GM18505 (cell line): Measurements from ENCODE around the gene NCBP3.

ENCODE experiments used
- ATAC-seq: cut with Tn5 transposase; IDR thresholded peaks from one replicate; pipeline ENCODE4 v1.9.1; 2021; ENCODE audit not compliant: unreplicated experiment
- POLR2A ChIP-seq: IDR thresholded peaks from 4 replicates; pipeline ENCODE4 v1.6.1; 2011; ENCODE audit warnings: borderline replicate concordance; ENCODE audit not compliant: insufficient read depth, insufficient read length; ENCODE audit errors: extremely low read depth

The NCBP3 gene

GRCh38 chr17:3768769-3769168 lies 77.3 kb downstream of the NCBP3 start:
- no peak for ATAC-seq
- no peak for TF ChIP-seq POLR2A

GRCh38 chr17:3768341-3768740 lies 77.7 kb downstream of the NCBP3 start:
- TF ChIP-seq POLR2A = no peak

GRCh38 chr17:3766779-3767178 lies 79.3 kb downstream of the NCBP3 start:
- TF ChIP-seq POLR2A = no peak
- no peak for ATAC-seq

More at GRCh38 chr17:3768341-3768740, 77.7 kb downstream of the NCBP3 start:
- ATAC-seq = no peak

- ATAC-seq = no peak
- TF ChIP-seq POLR2A = no peak
Measured at GRCh38 chr17:3765981-3766380, 80.1 kb downstream of the NCBP3 start.

GRCh38 chr17:3763777-3764170 lies 82.3 kb downstream of the NCBP3 start:
- no peak for ATAC-seq
- no peak for TF ChIP-seq POLR2A

- ATAC-seq = peak; percentile 56
- TF ChIP-seq POLR2A = no peak
Measured at GRCh38 chr17:3762922-3763776, 82.9 kb downstream of the NCBP3 start.

- no peak for ATAC-seq
- no peak for TF ChIP-seq POLR2A
Measured at GRCh38 chr17:3761918-3762380, 84.1 kb downstream of the NCBP3 start.

GRCh38 chr17:3761036-3761917 lies 84.8 kb downstream of the NCBP3 start:
- no peak for ATAC-seq
- no peak for TF ChIP-seq POLR2A

- TF ChIP-seq POLR2A = no peak
- ATAC-seq = no peak
Measured at GRCh38 chr17:3759597-3760216, 86.3 kb downstream of the NCBP3 start.

GRCh38 chr17:3755335-3756030 lies 90.6 kb downstream of the NCBP3 start:
- no peak for TF ChIP-seq POLR2A
- ATAC-seq = peak; percentile 10

- ATAC-seq = peak; percentile 54
- peak; percentile 48 for TF ChIP-seq POLR2A
Measured at GRCh38 chr17:3754458-3755334, 91.3 kb downstream of the NCBP3 start.

GRCh38 chr17:3754066-3754457 lies 92.0 kb downstream of the NCBP3 start:
- no peak for TF ChIP-seq POLR2A
- ATAC-seq = no peak
